Esophagus muscularis mucosa (tissue), 4 donors: ENCODE data around the gene HINFP.
"Not testable (repeated sequence)": the region's sequence is repeated elsewhere in the genome, so short reads cannot be mapped to it uniquely, and the experiment has no call there.

Source experiments
- EP300 ChIP-seq: sonication (generic); formaldehyde crosslinking; IDR thresholded peaks from one replicate; pipeline ENCODE4 v1.6.1; 2017; ENCODE audit warnings: antibody characterized with exemption
- POLR2A ChIP-seq: fragments of 450-650 bp; IDR thresholded peaks from one replicate; pipeline ENCODE4 v1.6.1; 2017; ENCODE audit warnings: antibody characterized with exemption, moderate library complexity, mild to moderate bottlenecking, low read depth
- POLR2AphosphoS5 ChIP-seq, 2 donors: sonication (generic); formaldehyde crosslinking; IDR thresholded peaks; one replicate each; pipeline ENCODE4 v1.6.1; 2017; ENCODE audit warnings: antibody characterized with exemption in 2 of 2
- TF ChIP-seq, protein P1 (sequence below), 3 experiments: fragments of 200-600 bp in 2 of 3; fragments of 450-650 bp in 1 of 3; sonication (generic) in 2 of 3; IDR thresholded peaks; one replicate each; pipeline ENCODE4 v1.5.1; 2017 to 2019; ENCODE audit warnings: antibody characterized with exemption in 3 of 3, mild to moderate bottlenecking in 2 of 3, moderate library complexity in 1 of 3

DNA sequence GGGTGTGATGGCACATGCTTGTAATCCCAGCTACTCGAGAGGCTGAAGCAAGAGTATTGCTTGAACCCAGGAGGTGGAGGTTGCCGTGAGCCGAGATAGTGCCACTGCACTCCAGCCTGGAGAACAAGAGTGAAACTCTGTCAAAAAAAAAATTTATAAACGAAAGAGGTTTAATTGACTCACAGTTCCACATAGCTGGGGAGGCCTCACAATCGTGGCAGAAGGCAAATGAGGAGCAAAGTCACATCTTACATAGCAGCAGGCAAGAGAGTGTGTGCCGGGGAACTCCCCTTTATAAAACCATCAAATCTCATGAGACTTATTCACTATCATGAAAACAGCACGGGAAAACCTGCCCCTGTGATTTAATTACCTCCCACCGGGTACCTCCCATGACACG lies 63.0 kb downstream of the HINFP start:
- TF ChIP-seq, protein P1, sequence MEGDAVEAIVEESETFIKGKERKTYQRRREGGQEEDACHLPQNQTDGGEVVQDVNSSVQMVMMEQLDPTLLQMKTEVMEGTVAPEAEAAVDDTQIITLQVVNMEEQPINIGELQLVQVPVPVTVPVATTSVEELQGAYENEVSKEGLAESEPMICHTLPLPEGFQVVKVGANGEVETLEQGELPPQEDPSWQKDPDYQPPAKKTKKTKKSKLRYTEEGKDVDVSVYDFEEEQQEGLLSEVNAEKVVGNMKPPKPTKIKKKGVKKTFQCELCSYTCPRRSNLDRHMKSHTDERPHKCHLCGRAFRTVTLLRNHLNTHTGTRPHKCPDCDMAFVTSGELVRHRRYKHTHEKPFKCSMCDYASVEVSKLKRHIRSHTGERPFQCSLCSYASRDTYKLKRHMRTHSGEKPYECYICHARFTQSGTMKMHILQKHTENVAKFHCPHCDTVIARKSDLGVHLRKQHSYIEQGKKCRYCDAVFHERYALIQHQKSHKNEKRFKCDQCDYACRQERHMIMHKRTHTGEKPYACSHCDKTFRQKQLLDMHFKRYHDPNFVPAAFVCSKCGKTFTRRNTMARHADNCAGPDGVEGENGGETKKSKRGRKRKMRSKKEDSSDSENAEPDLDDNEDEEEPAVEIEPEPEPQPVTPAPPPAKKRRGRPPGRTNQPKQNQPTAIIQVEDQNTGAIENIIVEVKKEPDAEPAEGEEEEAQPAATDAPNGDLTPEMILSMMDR (IDR thresholded peaks at IDR 0.05): not testable (repeated sequence)
- TF ChIP-seq POLR2AphosphoS5 (IDR thresholded peaks at IDR 0.05); POLR2A; EP300: not testable (repeated sequence)
